GM21825 (cell line): ENCODE results near the gene RAPGEF1.
"Not testable (repeated sequence)": the region's sequence is repeated elsewhere in the genome, so short reads cannot be mapped to it uniquely, and the experiment has no call there.

Experiments
- ATAC-seq: cut with Tn5 transposase; IDR thresholded peaks from one replicate; pipeline ENCODE4 v1.9.1; 2021; ENCODE audit warnings: mild to moderate bottlenecking, moderate library complexity; ENCODE audit not compliant: unreplicated experiment

RAPGEF1 gene

DNA sequence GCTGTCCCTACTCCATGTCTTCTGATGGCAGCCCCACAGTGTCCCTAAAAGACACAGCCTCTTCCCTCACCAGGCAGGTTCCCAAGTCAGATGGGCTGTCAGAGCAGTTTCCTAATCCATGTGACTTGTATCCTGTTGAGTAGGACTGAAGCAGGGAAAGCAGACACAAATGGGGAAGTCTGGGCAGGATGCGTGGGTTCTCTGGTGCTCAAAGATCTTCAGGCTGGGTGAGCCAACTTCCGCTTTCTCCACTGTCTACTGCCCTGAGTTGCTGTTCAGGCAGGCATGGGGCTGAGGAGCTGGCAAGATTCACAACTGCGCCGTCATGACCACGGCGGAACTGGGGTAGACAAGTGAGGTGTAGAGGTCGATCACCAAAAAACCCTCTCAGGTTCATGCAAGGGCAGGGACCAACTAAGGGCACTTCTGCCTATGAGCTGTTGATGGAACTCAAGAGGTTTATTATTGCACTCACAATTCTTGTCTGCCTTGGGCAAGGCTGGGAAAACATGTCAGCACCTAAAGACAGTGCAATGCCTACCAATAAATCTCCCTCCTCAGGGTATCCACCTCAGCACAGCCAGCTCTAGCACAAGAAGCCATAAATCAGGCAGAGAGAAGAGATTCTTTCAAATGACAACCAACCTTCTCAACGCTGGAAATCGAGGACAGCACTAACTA, 83.4 kb downstream of the RAPGEF1 start:
- ATAC-seq, result peak; percentile 67

DNA sequence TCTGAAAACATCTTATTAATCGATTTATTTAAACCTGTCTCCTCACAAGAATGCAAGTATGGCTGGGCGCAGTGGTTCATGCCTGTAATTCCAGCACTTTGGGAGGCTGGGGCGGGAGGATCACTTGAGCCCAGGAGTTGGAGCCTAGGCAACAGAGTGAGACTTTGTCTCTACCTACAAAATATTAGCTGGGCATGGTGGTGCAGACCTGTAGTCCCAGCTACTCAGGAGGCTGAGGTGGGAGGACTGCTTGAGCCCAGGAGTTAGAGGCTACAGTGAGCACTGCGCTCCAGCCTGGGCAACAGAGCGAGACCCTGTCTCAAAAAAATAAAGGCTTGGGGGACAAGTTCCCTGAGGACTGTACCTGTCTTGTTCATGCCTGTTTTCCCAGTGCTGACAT, 85.5 kb downstream of the RAPGEF1 start:
- ATAC-seq, result not testable (repeated sequence)

DNA sequence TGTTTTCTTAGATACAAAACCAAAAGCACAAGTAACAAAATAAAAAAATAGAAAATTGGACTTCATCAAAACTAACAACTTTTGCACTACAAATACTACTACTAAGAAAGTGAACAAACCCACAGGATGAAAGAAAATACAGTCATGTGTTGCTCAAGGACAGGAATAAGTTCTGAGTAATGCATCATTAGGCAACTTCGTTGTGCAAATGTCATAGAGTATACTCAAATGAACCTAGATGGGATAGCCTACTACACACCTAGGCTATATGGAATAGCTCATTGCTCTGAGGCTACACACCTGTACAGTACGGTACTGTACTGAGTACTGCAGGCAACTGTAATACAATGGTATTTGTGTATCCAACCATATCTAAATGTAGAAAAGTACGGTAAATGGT, 88.3 kb downstream of the RAPGEF1 start:
- ATAC-seq, result no peak

DNA sequence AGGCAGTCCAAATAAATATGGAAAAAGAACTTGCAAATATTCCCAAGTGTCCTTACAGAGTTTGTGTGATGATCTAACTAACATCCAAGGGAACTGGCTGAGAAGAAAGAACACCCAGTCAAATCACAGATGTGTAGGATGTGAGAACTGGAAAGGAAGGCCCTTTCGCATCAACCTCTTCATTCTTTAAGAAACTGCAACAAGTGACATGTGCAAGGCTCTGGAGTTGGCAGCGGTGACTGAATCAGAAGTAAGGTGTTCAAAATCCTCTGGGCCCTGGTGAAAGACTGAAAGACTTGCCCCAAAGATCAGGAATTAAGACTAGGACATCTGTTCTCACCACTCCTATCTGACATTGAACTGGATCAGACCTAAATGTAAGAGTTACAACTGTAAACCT, 88.7 kb downstream of the RAPGEF1 start:
- no peak for ATAC-seq

GRCh38 chr9:131650254-131650653, 89.6 kb downstream of the RAPGEF1 start:
- ATAC-seq, result no peak

DNA sequence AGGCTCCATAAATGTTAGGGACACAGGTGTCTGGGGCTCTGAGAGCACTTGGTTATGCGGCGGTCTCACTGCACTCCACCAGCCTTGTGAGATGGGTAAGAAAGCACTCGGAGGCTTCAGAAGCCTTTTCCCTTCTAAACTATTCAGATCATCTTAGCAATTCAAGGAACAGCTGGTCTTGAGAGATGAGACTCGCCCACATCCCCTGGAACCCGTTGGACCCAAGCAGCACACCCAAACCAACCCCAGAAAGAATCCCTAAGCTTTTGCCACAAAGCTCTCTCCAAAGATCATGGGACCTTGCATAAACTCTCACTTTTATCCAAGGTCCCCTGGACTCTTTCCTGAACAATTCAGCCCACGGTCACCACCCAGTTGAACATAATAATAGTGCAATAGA, 90.2 kb downstream of the RAPGEF1 start:
- no peak for ATAC-seq

- peak; percentile 44 for ATAC-seq
Observed at GRCh38 chr9:131645078-131645776, 94.6 kb downstream of the RAPGEF1 start.

GRCh38 chr9:131642496-131643083, 97.3 kb downstream of the RAPGEF1 start:
- peak; percentile 46 for ATAC-seq

DNA sequence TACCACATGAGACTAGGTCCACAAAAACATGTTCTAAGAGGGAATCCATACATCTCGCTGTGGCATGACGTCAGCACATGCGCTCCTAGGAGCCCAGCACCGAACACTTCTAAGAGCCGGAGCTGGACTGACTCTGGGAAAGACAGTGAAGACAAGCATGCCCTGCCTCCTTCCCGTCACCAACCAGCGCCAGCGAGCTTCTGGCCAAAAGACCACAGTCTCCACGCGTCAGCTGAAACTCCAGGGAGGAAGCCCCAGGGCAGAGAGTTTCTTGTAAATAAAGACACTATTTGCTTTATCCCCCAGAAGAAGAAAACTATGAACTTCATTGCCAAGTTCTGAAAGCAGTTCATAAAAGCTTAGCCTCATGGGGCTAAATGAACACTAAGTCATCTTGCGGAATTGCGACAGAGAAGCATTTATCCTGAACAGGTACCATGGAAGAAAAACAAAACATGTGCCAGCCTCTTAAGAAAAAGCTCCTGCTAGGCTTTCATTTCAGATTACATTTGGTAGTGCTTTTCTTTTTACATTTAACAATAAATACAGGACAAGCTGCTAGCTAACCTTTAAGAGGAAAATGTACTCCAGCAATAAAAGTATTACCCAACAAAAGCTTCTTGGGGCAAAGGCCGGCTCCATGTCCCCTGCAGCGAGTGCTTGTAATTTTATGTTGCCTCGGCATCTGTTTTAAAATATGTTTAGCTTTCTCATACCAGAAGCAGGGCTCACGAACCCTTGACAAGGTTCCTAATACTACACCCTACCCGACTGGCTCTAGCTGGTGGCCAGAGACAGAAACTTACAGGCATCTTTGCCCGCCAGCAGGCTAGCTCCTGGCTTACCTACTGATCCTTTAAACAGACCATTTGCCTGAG, 98.0 kb downstream of the RAPGEF1 start:
- ATAC-seq, result no peak

DNA sequence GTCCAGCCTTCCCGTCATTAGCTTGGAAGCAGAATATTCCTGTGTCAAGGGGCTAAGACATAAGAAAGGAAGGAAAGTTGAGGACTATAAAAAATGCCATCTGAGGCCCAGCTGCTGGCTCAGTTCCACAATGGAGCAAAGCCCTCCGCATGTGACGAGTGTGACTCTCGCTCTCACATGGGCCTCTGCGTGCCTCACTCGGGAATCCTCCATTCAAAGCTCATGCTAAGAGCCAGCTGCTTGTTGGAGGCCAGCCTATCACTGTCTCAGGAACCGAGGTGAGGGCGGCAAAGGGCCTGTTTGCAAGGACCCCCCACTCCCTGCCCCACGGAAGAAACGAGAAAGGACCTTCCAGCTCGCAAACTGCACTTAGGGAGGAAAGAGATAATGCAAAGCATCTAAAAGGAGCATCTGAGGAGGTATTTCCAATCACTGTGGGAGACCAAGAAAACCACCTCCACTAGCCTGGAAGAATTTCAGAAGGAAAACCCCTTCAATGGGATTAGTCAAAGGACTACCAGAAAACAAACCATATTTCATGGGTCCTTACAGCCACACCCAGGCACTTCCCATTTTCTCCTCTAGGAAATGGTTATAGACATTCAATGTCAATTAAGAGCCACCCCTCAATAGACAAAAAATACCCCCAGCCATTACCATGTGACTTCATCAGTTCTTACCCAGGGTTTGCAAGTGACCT, 99.3 kb downstream of the RAPGEF1 start:
- ATAC-seq, result no peak

DNA sequence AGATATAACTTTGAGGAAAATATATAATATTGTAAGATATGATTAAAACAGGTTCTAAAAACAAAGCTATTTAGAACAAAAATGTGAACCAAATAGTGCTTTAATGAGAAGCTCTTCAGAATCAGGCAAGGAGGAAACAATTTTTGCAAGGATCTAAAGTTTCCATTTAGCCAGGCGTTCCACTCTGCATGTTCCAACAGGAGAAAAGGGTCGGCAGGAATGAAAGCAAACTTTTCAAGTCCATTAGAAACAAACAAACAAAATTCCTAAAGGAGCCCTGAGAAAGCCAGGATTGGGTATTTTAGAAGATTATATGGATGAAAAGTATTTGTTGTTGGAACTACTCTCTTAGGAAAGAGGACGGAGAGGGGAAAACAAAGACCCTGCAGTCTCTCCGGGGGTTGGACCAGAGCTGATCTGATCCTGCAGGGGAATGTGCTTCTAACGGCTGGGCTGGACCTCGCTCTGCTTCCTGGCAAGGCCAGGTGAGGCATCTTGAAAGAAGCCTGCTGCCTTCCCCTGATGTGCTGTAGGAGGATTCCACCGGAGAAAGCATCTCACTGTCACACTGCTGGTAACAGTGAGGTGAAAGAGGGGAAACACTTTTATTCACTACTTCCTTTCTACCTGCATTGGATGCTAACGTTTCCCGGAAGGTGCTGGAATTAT, 100.0 kb downstream of the RAPGEF1 start:
- no peak for ATAC-seq

- ATAC-seq, result no peak
Observed at GRCh38 chr9:131636593-131636992, 103.3 kb downstream of the RAPGEF1 start.

DNA sequence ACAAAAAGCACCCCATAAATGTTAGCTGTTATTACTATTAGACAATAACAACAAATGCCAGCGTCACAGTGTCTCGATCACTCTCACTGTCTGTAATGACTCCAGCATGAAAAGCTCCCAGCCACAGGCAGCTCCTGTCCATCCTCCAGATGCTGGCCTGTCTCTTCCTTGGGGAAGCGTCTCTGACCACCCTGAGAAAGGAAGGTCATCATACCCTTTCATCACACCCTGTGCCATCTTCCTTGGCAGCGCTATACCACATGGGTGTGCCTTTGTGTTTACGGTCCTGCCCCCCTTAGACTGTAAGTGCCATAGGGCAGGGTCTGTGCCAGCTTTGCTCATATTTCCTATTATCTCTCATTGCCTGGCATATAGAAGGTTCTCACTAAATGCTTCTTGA, 104.0 kb downstream of the RAPGEF1 start:
- ATAC-seq, result no peak

DNA sequence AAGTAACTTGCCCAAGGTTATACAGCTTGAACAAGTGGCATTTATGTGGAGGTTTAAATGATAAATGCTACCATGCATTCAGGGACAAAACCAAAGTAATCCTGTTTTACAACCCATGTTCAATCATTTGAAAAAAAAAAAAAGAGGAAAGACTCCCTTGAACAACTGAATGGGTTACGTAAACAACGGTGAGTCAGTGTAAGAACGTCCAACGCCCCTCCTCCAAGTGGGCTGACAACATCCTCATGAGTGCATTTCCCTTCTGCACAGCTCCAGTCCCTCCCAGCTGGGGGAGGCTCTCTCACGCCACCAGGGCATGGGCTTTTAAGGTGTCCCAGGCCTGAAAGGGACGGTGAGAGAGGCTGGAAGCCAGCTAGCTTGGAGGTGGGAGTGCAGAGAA, 104.6 kb downstream of the RAPGEF1 start:
- peak; percentile 48 for ATAC-seq

DNA sequence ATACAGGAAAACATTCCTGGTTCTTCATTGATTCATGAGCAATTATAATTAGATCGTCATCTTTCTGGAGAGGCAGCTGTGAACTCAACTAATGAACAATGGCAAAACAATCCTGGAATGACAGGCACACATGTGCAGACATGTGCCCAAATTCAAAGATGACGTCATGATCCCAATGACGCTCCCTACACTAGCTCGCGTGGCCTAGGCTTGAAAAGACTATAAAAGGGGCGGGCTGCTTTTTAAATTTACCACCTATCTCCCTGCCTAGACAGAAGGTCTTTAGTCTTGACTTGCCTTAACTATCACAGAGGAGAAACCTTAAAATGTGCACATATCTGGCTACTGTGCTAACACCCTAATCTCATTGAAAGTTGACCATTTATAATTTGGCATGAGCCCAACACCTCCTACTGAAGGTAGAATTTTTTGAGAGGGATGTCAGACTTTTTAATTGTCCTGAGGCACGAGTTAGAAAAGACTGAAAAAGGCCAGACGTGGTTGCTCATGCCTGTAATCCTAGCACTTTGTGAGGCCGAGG, 106.3 kb downstream of the RAPGEF1 start:
- no peak for ATAC-seq

DNA sequence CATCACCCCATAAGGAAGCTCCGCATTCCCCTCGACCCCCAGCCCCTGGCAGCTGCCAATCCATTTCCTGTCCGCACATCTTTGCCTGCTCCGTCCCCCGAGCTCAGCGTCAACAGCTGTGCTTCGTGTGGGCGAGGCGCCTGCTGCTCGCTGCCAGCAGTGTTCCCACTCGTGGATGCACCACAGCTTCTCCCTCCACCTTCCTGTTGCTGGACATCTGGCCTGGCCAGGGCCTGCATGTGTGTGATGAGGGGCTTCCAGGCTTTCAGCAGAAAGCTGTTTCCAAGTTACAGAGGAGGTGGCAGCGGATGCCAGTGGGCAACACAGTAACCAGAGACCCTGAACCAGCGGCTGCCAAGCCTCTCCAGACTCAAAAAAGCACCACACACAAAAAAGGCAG, 108.6 kb downstream of the RAPGEF1 start:
- no peak for ATAC-seq

GRCh38 chr9:131630205-131630831, 109.6 kb downstream of the RAPGEF1 start:
- peak; percentile 39 for ATAC-seq

DNA sequence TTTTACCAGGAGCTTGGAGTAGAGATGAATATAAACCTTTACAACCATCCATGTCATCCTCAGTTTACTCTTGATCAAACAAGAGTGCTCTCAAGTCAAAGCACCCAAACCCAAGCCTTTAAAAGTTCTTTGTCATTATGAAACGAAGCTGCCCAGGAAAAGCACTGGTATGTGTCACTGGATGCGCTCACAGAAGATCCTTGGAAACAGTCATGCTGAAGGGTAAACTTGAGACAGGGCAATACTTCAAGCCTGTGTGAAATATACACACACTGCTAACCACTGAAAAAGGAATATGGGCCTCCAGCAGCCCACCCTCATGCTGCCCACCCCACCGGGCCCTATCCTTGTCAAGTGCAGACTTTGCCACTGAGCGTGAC, 110.1 kb downstream of the RAPGEF1 start:
- ATAC-seq, result peak; percentile 3

GRCh38 chr9:131629226-131629500, 110.7 kb downstream of the RAPGEF1 start:
- no peak for ATAC-seq
